Posterior vena cava (tissue), 2 donors: ENCODE data around the gene GXYLT1. TPM values are rescaled to one million over a fixed set of nuclear protein-coding genes. Genes with fewer than 3 reads are reported as not detected.

Source experiments
- DNase-seq: peaks from one replicate; pipeline ENCODE4 v3.0.0-alpha.2; 2020; ENCODE audit warnings: low spot score
- intact Hi-C, 2 donors: fragments of 100-400 bp; cut with DNase I; formaldehyde crosslinking; loops; one replicate each; pipeline versions ENCODE4 v1.14.1 to v1.14.2; 2022 to 2023
- total RNA-seq, 2 donors: library from RNA; stranded (reverse); fragmentation: NEBNext Ultra II Directional; extraction: Animal tissue kit (Norgen Biotek cat#: 25700); gene quantifications; one replicate each; pipeline ENCODE4 v1.2.1, GENCODE V29; 2021
- donor health status: DM: yes; HTN: yes; CAD: no.
- donor health status: DM: yes; HTN: yes; CAD: no.

Gene GXYLT1
- total RNA-seq, 2 donors from 2014 or later: 9.4 to 13.7 TPM

GRCh38 chr12:42156232-42156631 is 11.6 kb upstream of the GXYLT1 start:
- DNase-seq: no peak
- intact Hi-C loops: loop anchor here in 1 of 2 donors (2.0 kb wide), 1 partner anchor 39 kb away; no protein-coding TSS in a partner anchor

GRCh38 chr12:42145552-42146215 is 1.0 kb upstream of the GXYLT1 start:
- intact Hi-C loops: loop anchor here in 1 of 2 donors (10.0 kb wide), 2 partner anchors 89 to 179 kb away; partner anchors contain the start of genes PPHLN1, YAF2 and ZCRB1

GRCh38 chr12:42145197-42145549 is 499 bp upstream of the GXYLT1 start:
- intact Hi-C loops: loop anchor here in 1 of 2 donors (10.0 kb wide), 2 partner anchors 90 to 180 kb away; partner anchors contain the start of genes PPHLN1, YAF2 and ZCRB1
- DNase-seq: no peak

More at GRCh38 chr12:42145552-42146215, 1.0 kb upstream of the GXYLT1 start:
- no peak for DNase-seq

GRCh38 chr12:42144158-42144407 is 591 bp downstream of the GXYLT1 start:
- intact Hi-C loops: loop anchor here in 1 of 2 donors (10.0 kb wide), 2 partner anchors 91 to 181 kb away; partner anchors contain the start of genes PPHLN1, YAF2 and ZCRB1

GRCh38 chr12:42143452-42144157 is 1.1 kb downstream of the GXYLT1 start:
- no peak for DNase-seq
- intact Hi-C loops: loop anchor here in 1 of 2 donors (10.0 kb wide), 2 partner anchors 91 to 181 kb away; partner anchors contain the start of genes PPHLN1, YAF2 and ZCRB1

More at GRCh38 chr12:42144158-42144407, 591 bp downstream of the GXYLT1 start:
- DNase-seq: no peak

GRCh38 chr12:42141981-42142606 is 2.6 kb downstream of the GXYLT1 start:
- intact Hi-C loops: loop anchor here in 1 of 2 donors (10.0 kb wide), 2 partner anchors 93 to 183 kb away; partner anchors contain the start of genes PPHLN1, YAF2 and ZCRB1
- no peak for DNase-seq

- DNase-seq: no peak
- intact Hi-C loops: loop anchor here in 1 of 2 donors (10.0 kb wide), 2 partner anchors 94 to 184 kb away; partner anchors contain the start of genes PPHLN1, YAF2 and ZCRB1
Measured at GRCh38 chr12:42140901-42141300, 3.8 kb downstream of the GXYLT1 start.

GRCh38 chr12:42135259-42135814 is 9.3 kb downstream of the GXYLT1 start:
- intact Hi-C loops: no loop called here

GRCh38 chr12:42130672-42131402 is 13.8 kb downstream of the GXYLT1 start:
- DNase-seq: no peak
- intact Hi-C loops: no loop called here

More at GRCh38 chr12:42135259-42135814, 9.3 kb downstream of the GXYLT1 start:
- DNase-seq: no peak

- no peak for DNase-seq
Measured at GRCh38 chr12:42129595-42130204, 15.0 kb downstream of the GXYLT1 start.

GRCh38 chr12:42128888-42129287 is 15.8 kb downstream of the GXYLT1 start:
- intact Hi-C loops: loop anchor here in 1 of 2 donors (5.0 kb wide), 1 partner anchor 203 kb away; no protein-coding TSS in a partner anchor
- DNase-seq: no peak

More at GRCh38 chr12:42129595-42130204, 15.0 kb downstream of the GXYLT1 start:
- intact Hi-C loops: loop anchor here in 1 of 2 donors (5.0 kb wide), 1 partner anchor 203 kb away; no protein-coding TSS in a partner anchor

GRCh38 chr12:42128327-42128726 is 16.3 kb downstream of the GXYLT1 start:
- intact Hi-C loops: loop anchor here in 1 of 2 donors (5.0 kb wide), 1 partner anchor 204 kb away; no protein-coding TSS in a partner anchor
- no peak for DNase-seq

- DNase-seq: no peak
- intact Hi-C loops: loop anchor here in 1 of 2 donors (5.0 kb wide), 1 partner anchor 205 kb away; no protein-coding TSS in a partner anchor
Measured at GRCh38 chr12:42126963-42127362, 17.7 kb downstream of the GXYLT1 start.

- intact Hi-C loops: loop anchor here in 1 of 2 donors (5.0 kb wide), 1 partner anchor 207 kb away; no protein-coding TSS in a partner anchor
- DNase-seq: no peak
Measured at GRCh38 chr12:42125388-42125767, 19.3 kb downstream of the GXYLT1 start.

- DNase-seq: no peak
- intact Hi-C loops: loop anchor here in 1 of 2 donors (5.0 kb wide), 1 partner anchor 207 kb away; no protein-coding TSS in a partner anchor
Measured at GRCh38 chr12:42124764-42125387, 19.8 kb downstream of the GXYLT1 start.

- intact Hi-C loops: no loop called here
- DNase-seq: no peak
Measured at GRCh38 chr12:42119085-42119633, 25.5 kb downstream of the GXYLT1 start.
